Measurements from ENCODE around the gene XXYLT1. TPM values are rescaled to one million over a fixed set of nuclear protein-coding genes. Genes with fewer than 3 reads are reported as not detected.

The XXYLT1 gene
- total and polyA plus RNA-seq, 2 of the 8 experiments (the other 6 are each of a cell fraction or from before 2014, with no cell fraction given), result 18.9 to 23.8 TPM

DNA sequence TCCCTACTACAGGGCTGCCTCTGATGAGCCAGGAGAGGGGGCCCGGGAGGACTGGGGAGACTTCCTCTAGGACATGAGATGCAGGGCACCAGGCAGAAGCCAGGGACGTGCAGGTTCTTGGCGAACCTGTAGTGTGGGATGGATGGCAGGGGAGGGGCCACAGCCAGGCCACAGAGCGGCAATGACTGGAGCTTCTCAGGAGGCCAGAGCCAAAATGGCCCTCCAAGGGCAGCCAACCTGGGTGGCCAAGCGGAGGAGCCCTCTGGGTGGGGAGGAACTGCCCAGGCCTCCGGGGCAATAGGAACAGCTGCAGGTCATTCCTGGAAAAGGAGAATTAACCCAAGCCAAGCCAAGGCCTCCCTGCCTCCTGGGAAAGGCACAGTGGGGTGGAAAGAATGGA lies 224.5 kb downstream of the XXYLT1 start:
- CTCF ChIA-PET (ENCODE audit: partially characterized antibody), result interaction anchor here (0.7 to 3.2 kb wide), 9 partner anchors 10 to 364 kb away, joined by 3 to 11 read pairs (median 5); no protein-coding TSS in a partner anchor
- no peak overlapping the region for H3K56ac ChIP-seq (replicated peaks; ENCODE audit: insufficient read length, low read depth, low read length)
- no peak for TF ChIP-seq SIX5 (IDR thresholded peaks at IDR 0.05; ENCODE audit: low read depth, low read length)
- TF ChIP-seq CHD1 (IDR thresholded peaks at IDR 0.05; ENCODE audit: low read depth, low read length), result no peak
- TF ChIP-seq RNF2 (IDR thresholded peaks at IDR 0.05; ENCODE audit: borderline replicate concordance, low read depth, low read length, missing control alignments, poor library complexity, severe bottlenecking), result no peak
- TF ChIP-seq GTF2F1 (IDR thresholded peaks at IDR 0.05; ENCODE audit: borderline replicate concordance, low read depth, low read length), result no peak
- TF ChIP-seq, protein P1, sequence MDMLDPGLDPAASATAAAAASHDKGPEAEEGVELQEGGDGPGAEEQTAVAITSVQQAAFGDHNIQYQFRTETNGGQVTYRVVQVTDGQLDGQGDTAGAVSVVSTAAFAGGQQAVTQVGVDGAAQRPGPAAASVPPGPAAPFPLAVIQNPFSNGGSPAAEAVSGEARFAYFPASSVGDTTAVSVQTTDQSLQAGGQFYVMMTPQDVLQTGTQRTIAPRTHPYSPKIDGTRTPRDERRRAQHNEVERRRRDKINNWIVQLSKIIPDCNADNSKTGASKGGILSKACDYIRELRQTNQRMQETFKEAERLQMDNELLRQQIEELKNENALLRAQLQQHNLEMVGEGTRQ (IDR thresholded peaks at IDR 0.05; ENCODE audit: low read length), result no peak
- no peak for TF ChIP-seq ASH2L (IDR thresholded peaks at IDR 0.05; ENCODE audit: low read length)
- no peak for TF ChIP-seq PHF8 (conservative IDR thresholded peaks at IDR 0.05; ENCODE audit: low read depth, low read length)
- TF ChIP-seq TBP (IDR thresholded peaks at IDR 0.05; ENCODE audit: low read depth, low read length), result no peak
- no peak for TF ChIP-seq SP4 (IDR thresholded peaks at IDR 0.05; ENCODE audit: low read length)
- TF ChIP-seq EP300 (IDR thresholded peaks at IDR 0.05; ENCODE audit: borderline replicate concordance in 1 of 2, low read depth in 2 of 2, low read length in 2 of 2), result no peak

More for the DNA sequence above, 224.5 kb downstream of the XXYLT1 start:
- H3K27ac ChIP-seq (ENCODE audit: low read depth, low read length), result no peak overlapping the region
- no peak overlapping the region for H2AFZ ChIP-seq (ENCODE audit: low read length)
- no peak overlapping the region for H3K23ac ChIP-seq (ENCODE audit: insufficient read length)
- H4K91ac ChIP-seq (replicated peaks; ENCODE audit: insufficient read length, low read length), result no peak overlapping the region
- WGBS, 2 experiments (ENCODE audit: extremely low coverage in 1 of 2, insufficient coverage in 1 of 2, insufficient read length in 1 of 2, insufficient replicate concordance in 2 of 2, low coverage in 1 of 2, low lambda C conversion rate in 2 of 2, missing lambda C conversion rate in 1 of 2), result 97% methylated on average over 6 of the region's 6 CpGs; no CpG with 5 or more reads in 1 of the 2 experiments
- no peak overlapping the region for H2BK15ac ChIP-seq (ENCODE audit: low read length)
- no peak overlapping the region for H2BK5ac ChIP-seq (ENCODE audit: low read depth, low read length)
- H3K23me2 ChIP-seq (ENCODE audit: low read depth, low read length), result no peaks in the 10 kb centered on the region
- no peak overlapping the region for H2BK12ac ChIP-seq (ENCODE audit: low read depth, low read length)
- H3K4ac ChIP-seq (replicated peaks; ENCODE audit: insufficient read length, low read depth, low read length), result no peak overlapping the region
- no peak for DNase-seq (ENCODE audit: low read depth in 1 of 2, low spot score in 2 of 2)
- POLR2A ChIA-PET (ENCODE audit: partially characterized antibody), result interaction anchor here (1.3 kb wide), 1 partner anchor 267 kb away, joined by 3 read pairs; no protein-coding TSS in a partner anchor
- no peak overlapping the region for H3K14ac ChIP-seq (ENCODE audit: insufficient read length)
- no peak overlapping the region for H4K8ac ChIP-seq (ENCODE audit: extremely low read depth, insufficient read depth, low read length)
- no peaks in the 10 kb centered on the region for H3K36me3 ChIP-seq (ENCODE audit: control insufficient read depth in 2 of 4, insufficient read depth in 4 of 4, low read length in 3 of 4)
- H4K5ac ChIP-seq (ENCODE audit: insufficient read length, low read depth, low read length), result no peak overlapping the region
- no peak overlapping the region for H3K4me2 ChIP-seq (ENCODE audit: insufficient read depth in 1 of 2, low read depth in 2 of 2, low read length in 2 of 2)
- H2BK120ac ChIP-seq (replicated peaks; ENCODE audit: low read depth, low read length), result no peak overlapping the region
- H2BK20ac ChIP-seq (ENCODE audit: low read length), result no peak overlapping the region
- H3K4me1 ChIP-seq (replicated peaks in 1 of 4; ENCODE audit: control insufficient read depth in 3 of 4, insufficient read depth in 4 of 4, low read length in 3 of 4), result peaks cover 4 to 13% (median 7%) of the 10 kb centered on the region in 4 experiments
- H3K79me1 ChIP-seq (ENCODE audit: low read depth, low read length), result no peaks in the 10 kb centered on the region
- no peak overlapping the region for H2AK5ac ChIP-seq (ENCODE audit: low read depth, low read length)
- H3K4me3 ChIP-seq (ENCODE audit: extremely low read depth in 1 of 4, insufficient read depth in 2 of 4, low read depth in 3 of 4, low read length in 4 of 4), result no peak overlapping the region
- no peaks in the 10 kb centered on the region for H3K27me3 ChIP-seq (replicated peaks in 1 of 4; ENCODE audit: control insufficient read depth in 3 of 4, extremely low read depth in 1 of 4, insufficient read depth in 3 of 4, low read length in 3 of 4)
- no peak for FAIRE-seq
- no peak overlapping the region for H3K18ac ChIP-seq (ENCODE audit: extremely low read depth, low read length)
- no peaks in the 10 kb centered on the region for H4K20me1 ChIP-seq (replicated peaks in 1 of 2; ENCODE audit: control insufficient read depth in 1 of 2, insufficient read depth in 2 of 2, low read length in 2 of 2)
- no peaks in the 10 kb centered on the region for H3K9me3 ChIP-seq (ENCODE audit: insufficient read depth in 2 of 2, low read depth in 1 of 2, low read length in 1 of 2)
- no peaks in the 10 kb centered on the region for H3K79me2 ChIP-seq (ENCODE audit: control insufficient read depth in 1 of 2, insufficient read depth in 2 of 2, low read length in 2 of 2)
- no peak overlapping the region for H3K9ac ChIP-seq (replicated peaks in 1 of 4; ENCODE audit: extremely low read depth in 1 of 4, low read depth in 3 of 4, low read length in 3 of 4)
